HFFc6 (cell line): ENCODE data around the gene BYSL. TPM values are rescaled to one million over a fixed set of nuclear protein-coding genes. Genes with fewer than 3 reads are reported as not detected.
A peak's percentile ranks its signal among the peaks of the same experiment; 100 is the strongest.

Experiments used
- DNase-seq: peaks from one replicate; pipeline ENCODE4 v3.0.0-alpha.2; 2018
- H3K27ac Mint-ChIP-seq: 2 replicates; pipeline ENCODE4 v1.8.0; 2020; ENCODE audit warnings: mild to moderate bottlenecking, mixed read lengths
- H3K27me3 Mint-ChIP-seq: 2 replicates; pipeline ENCODE4 v1.8.0; 2021; ENCODE audit warnings: mild to moderate bottlenecking, moderate library complexity, mixed read lengths; ENCODE audit not compliant: insufficient read depth
- H3K36me3 Mint-ChIP-seq: 2 replicates; pipeline ENCODE4 v1.8.0; 2021; ENCODE audit warnings: low read depth, mixed read lengths
- H3K4me1 Mint-ChIP-seq: 2 replicates; pipeline ENCODE4 v1.8.0; 2020; ENCODE audit warnings: low read depth, mixed read lengths
- H3K4me3 Mint-ChIP-seq: 2 replicates; pipeline ENCODE4 v1.8.0; 2020; ENCODE audit warnings: mild to moderate bottlenecking, moderate library complexity, mixed read lengths
- H3K9me3 Mint-ChIP-seq: 2 replicates; pipeline ENCODE4 v1.8.0; 2020; ENCODE audit warnings: mild to moderate bottlenecking, mixed read lengths
- CTCF ChIP-seq: fragments of 200-600 bp; sonication (generic); IDR thresholded peaks from 2 replicates; pipeline ENCODE4 v1.5.0; 2021; ENCODE audit warnings: antibody characterized with exemption, mild to moderate bottlenecking
- total RNA-seq, 6 experiments: library from RNA; stranded (reverse); fragmentation: NEBNext Ultra II Directional; extraction: Animal tissue kit (Norgen Biotek cat#: 25700); gene quantifications; 2 replicates in 1 of 6; 3 replicates in 5 of 6; pipeline ENCODE4 v1.2.3, GENCODE V29; 2021

Gene BYSL
- total RNA-seq, 6 experiments from 2014 or later: 32.3 to 44.3 (median 33.5) TPM

- Mint-ChIP-seq H3K27ac (peak overlapping the region; percentile 8; the same call in 1 of the 2 replicates), H3K4me1 (peaks cover 43% of the 10 kb centered on the region), H3K4me3 (no peak overlapping the region), H3K27me3 (no peaks in the 10 kb centered on the region; the same call in 1 of the 2 replicates), H3K9me3 (no peaks in the 10 kb centered on the region), H3K36me3 (peaks cover 16% of the 10 kb centered on the region)
- TF ChIP-seq CTCF: no peak
- DNase-seq: no peak
Observed at GRCh38 chr6:41935685-41936072, 14.4 kb downstream of the BYSL start.

- peak; percentile 89 for TF ChIP-seq CTCF
- no peaks in the 10 kb centered on the region; the same call in 1 of the 2 replicates for H3K27me3 Mint-ChIP-seq
- H3K36me3 Mint-ChIP-seq: peaks cover 12% of the 10 kb centered on the region
- DNase-seq: peak; percentile 87
- no peak overlapping the region for H3K4me3 Mint-ChIP-seq
- no peaks in the 10 kb centered on the region for H3K9me3 Mint-ChIP-seq
- peaks cover 43% of the 10 kb centered on the region for H3K4me1 Mint-ChIP-seq
- H3K27ac Mint-ChIP-seq: peak overlapping the region; percentile 70
Observed at GRCh38 chr6:41936073-41936837, 15.0 kb downstream of the BYSL start.

GRCh38 chr6:41937472-41937860 lies 16.2 kb downstream of the BYSL start:
- no peak for TF ChIP-seq CTCF
- Mint-ChIP-seq H3K27ac (no peak overlapping the region; the same call in 1 of the 2 replicates), H3K27me3 (no peaks in the 10 kb centered on the region; the same call in 1 of the 2 replicates), H3K36me3 (peaks cover 11% of the 10 kb centered on the region), H3K4me1 (peaks cover 49% of the 10 kb centered on the region), H3K9me3 (no peaks in the 10 kb centered on the region), H3K4me3 (no peak overlapping the region; the same call in 1 of the 2 replicates)
- DNase-seq: no peak

GRCh38 chr6:41937861-41938574 lies 16.7 kb downstream of the BYSL start:
- Mint-ChIP-seq H3K4me3 (no peak overlapping the region; the same call in 1 of the 2 replicates), H3K27me3 (no peaks in the 10 kb centered on the region; the same call in 1 of the 2 replicates), H3K4me1 (peaks cover 52% of the 10 kb centered on the region), H3K9me3 (no peaks in the 10 kb centered on the region), H3K36me3 (peaks cover 11% of the 10 kb centered on the region), H3K27ac (peak overlapping the region; percentile 55)
- no peak for TF ChIP-seq CTCF
- no peak for DNase-seq

GRCh38 chr6:41938590-41939175 lies 17.4 kb downstream of the BYSL start:
- DNase-seq: no peak
- TF ChIP-seq CTCF: no peak
- H3K4me1 Mint-ChIP-seq: peaks cover 52% of the 10 kb centered on the region
- peak overlapping the region; percentile 94 for H3K4me3 Mint-ChIP-seq
- H3K27ac Mint-ChIP-seq: peak overlapping the region; percentile 77
- no peaks in the 10 kb centered on the region; the same call in 1 of the 2 replicates for H3K27me3 Mint-ChIP-seq
- no peaks in the 10 kb centered on the region for H3K9me3 Mint-ChIP-seq
- H3K36me3 Mint-ChIP-seq: peaks cover 11% of the 10 kb centered on the region
